Right ventricle myocardium inferior (tissue), 1 donor: ENCODE results near the gene CD3G. TPM values are rescaled to one million over a fixed set of nuclear protein-coding genes. Genes with fewer than 3 reads are reported as not detected.

ENCODE experiments used
- ATAC-seq: fragments of 200-7000 bp; cut with Tn5 transposase; one replicate; pipeline ENCODE4 v1.9.1; 2020; ENCODE audit warnings: mild to moderate bottlenecking, moderate library complexity
- DNase-seq: peaks from one replicate; pipeline ENCODE4 v3.0.0; 2021; ENCODE audit errors: missing footprints
- intact Hi-C: fragments of 100-400 bp; cut with DNase I; formaldehyde crosslinking; loops from one replicate; pipeline ENCODE4 v1.11.0; 2022
- total RNA-seq: library from RNA; stranded (reverse); fragmentation: NEBNext Ultra II Directional; extraction: Animal tissue kit (Norgen Biotek cat#: 25700); gene quantifications from one replicate; pipeline ENCODE4 v1.2.1, GENCODE V29; 2021
- donor health status: DM: no; HTN: yes; CAD: no; lungs with severe emphysema.

Gene CD3G
- total RNA-seq, 1 donor from 2014 or later = 0.78 TPM

DNA sequence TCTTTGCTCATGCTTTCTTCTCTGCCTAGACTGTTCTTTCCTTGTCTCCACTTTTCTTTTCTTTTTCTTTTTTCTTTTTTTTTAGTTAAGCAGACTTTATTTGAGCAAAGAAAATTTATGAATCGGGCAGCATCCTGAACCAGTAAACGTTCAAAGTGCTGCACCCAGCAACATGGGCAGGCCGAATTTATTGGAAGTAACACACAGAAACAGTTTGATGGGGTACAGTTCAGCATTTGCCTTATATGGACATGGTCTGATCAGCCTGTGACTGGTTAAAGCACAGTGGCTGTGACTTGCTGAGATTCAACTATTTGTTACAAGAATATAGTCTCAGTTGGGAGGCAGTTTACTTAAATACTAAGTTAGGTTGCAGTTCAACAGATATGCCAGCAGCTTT, 23.6 kb upstream of the CD3G start:
- DNase-seq (no peak), ATAC-seq (no peak)
- intact Hi-C loops = no loop called here

DNA sequence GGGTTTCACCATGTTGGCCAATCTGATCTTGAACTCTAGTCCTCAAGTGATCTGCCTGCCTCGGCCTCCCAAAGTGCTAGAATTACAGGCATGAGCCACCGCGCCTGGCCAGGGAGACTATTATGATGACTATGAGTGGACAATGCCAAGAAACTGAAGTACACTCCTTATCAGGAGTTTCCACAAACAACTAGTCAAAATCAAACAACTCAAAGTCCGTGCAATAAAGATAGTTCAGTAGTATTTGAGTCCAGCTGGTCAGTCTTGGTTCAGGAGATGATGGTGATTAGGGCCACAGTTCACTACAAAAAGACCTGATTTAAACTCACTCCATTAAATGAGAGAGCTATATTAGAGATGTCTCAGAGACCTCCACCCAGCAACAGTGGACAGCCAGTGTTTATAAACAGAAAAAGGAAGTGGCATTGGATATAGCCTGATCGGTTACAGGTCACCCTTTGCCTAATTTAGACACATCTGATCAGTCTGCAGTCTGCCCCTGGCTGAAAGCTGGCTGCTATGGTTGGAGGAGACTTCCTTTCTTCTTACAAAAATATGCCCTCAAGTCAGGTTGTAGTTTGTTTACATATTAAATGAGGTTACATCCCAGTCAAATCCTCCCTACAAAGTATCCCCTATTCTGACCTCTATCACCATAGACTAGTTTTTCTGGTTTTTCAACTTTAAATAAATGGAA, 22.6 kb upstream of the CD3G start:
- ATAC-seq = no peak
- DNase-seq = no peak
- intact Hi-C loops = no loop called here

GRCh38 chr11:118322721-118323120, 21.4 kb upstream of the CD3G start:
- ATAC-seq (no peak), DNase-seq (no peak)
- intact Hi-C loops = no loop called here

GRCh38 chr11:118325283-118325682, 18.9 kb upstream of the CD3G start:
- DNase-seq (no peak), ATAC-seq (no peak)
- intact Hi-C loops = no loop called here

DNA sequence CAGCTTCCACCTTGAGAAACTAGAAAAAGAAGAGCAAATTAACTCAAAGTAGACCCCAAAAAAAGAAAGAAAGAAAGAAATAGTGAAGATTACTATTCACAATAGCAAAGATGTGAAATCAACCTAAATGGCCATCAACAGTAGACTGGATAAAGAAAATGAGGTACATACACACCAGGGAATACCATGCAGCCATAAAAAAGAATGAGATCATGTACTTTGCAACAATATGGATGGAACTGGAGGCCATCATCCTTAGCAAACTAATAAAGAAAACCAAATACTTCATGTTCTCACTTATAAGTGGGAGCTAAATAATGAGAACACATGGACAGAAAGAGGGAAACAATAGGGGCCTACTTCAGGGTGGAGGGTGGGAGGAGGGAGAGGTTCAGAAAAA, 15.4 kb upstream of the CD3G start:
- intact Hi-C loops = no loop called here
- no peak for ATAC-seq
- DNase-seq = no peak

- intact Hi-C loops = no loop called here
- DNase-seq = no peak
- no peak for ATAC-seq
Measured at GRCh38 chr11:118334745-118335144, 9.4 kb upstream of the CD3G start.

GRCh38 chr11:118338637-118339061, 5.5 kb upstream of the CD3G start:
- ATAC-seq (no peak), DNase-seq (no peak)
- intact Hi-C loops = no loop called here

DNA sequence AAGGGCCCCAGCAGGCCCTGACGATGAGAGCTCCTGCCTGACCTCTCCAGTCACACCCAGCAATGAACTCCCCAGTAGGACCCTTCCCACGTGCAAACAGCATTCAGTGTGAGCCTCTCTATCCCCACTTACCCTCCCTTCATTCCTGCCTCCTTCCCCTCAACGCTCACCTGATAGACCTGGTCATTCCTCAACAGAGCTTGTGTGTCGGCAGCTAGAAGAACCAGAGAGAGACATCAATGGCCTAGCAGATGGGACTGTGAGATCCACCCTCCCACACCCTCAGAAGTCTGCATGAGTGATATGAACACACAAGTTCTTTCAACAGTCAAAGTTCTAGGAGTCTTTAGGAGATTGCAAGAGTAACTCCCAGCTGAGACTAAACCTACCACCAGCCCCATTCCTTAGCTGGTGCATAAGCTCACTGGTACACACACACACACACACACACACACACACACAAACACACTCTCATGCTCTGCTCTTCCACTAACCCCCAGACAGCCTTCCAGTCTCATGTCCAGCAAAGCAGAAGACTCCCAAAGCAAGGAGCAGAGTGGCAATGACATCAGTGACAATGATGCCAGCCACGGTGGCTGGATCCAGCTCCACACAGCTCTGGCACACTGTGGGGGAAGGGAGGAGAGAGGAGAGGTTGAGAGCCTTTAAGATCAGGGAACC, 4.7 kb upstream of the CD3G start:
- intact Hi-C loops = no loop called here
- no peak for ATAC-seq
- DNase-seq = no peak

GRCh38 chr11:118340449-118340848, 3.7 kb upstream of the CD3G start:
- ATAC-seq = no peak
- intact Hi-C loops = no loop called here
- DNase-seq = no peak

DNA sequence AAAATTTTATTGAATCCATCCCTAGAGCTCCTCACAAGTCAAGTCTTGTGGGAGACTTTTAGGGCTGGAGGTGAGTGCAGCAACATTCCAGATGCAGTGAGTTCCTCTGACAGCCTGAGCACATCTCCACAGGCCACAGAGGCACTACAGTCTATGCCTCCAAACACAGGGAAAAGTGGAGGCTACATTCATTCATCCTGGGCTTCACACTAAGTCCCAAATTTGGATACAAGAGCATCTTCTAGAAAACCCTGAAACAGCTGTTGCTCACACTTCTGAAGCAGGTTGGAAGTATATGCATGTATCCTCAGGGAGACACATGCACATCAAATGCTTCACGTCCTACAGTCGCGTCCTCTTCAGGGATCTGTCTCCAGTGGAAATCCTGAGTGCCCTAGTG, 2.9 kb upstream of the CD3G start:
- DNase-seq = no peak
- no peak for ATAC-seq
- intact Hi-C loops = no loop called here

GRCh38 chr11:118341815-118342489, 2.2 kb upstream of the CD3G start:
- no peak for ATAC-seq
- intact Hi-C loops = no loop called here
- DNase-seq = no peak

GRCh38 chr11:118342503-118343161, 1.5 kb upstream of the CD3G start, which contains the start of gene CD3D:
Gene CD3D (minus strand): TSS chr11:118342705. CDS start chr11:118342607, 98 bp downstream.
- ATAC-seq (no peak), DNase-seq (no peak)
- intact Hi-C loops = no loop called here

- intact Hi-C loops = no loop called here
- DNase-seq = no peak
Measured at GRCh38 chr11:118343248-118343647, 896 bp upstream of the CD3G start.

GRCh38 chr11:118349475-118349874, 5.3 kb downstream of the CD3G start:
- ATAC-seq = no peak
- intact Hi-C loops = no loop called here
- DNase-seq = no peak

More at GRCh38 chr11:118343248-118343647, 896 bp upstream of the CD3G start:
- ATAC-seq = no peak

GRCh38 chr11:118353084-118353710, 9.1 kb downstream of the CD3G start:
- DNase-seq (no peak), ATAC-seq (no peak)
- intact Hi-C loops = loop anchor here (10.0 kb wide), 1 partner anchor 58 kb away; no protein-coding TSS in a partner anchor

GRCh38 chr11:118358071-118358470, 13.9 kb downstream of the CD3G start:
- intact Hi-C loops = loop anchor here (2.0 to 10.0 kb wide), 2 partner anchors 63 to 159 kb away; no protein-coding TSS in a partner anchor
- DNase-seq (no peak), ATAC-seq (no peak)

- intact Hi-C loops = loop anchor here (2.0 to 10.0 kb wide), 2 partner anchors 65 to 161 kb away; no protein-coding TSS in a partner anchor
- DNase-seq (peak; percentile 98), ATAC-seq (peak; percentile 96)
Measured at GRCh38 chr11:118359295-118359958, 15.3 kb downstream of the CD3G start, which contains the start of gene UBE4A. Gene UBE4A (plus strand): TSS chr11:118359600. CDS start chr11:118365081, 5,481 bp downstream.
